ENCODE data around the gene DOCK4.
"Not testable (repeated sequence)": the region's sequence is repeated elsewhere in the genome, so short reads cannot be mapped to it uniquely, and the experiment has no call there.

DNA sequence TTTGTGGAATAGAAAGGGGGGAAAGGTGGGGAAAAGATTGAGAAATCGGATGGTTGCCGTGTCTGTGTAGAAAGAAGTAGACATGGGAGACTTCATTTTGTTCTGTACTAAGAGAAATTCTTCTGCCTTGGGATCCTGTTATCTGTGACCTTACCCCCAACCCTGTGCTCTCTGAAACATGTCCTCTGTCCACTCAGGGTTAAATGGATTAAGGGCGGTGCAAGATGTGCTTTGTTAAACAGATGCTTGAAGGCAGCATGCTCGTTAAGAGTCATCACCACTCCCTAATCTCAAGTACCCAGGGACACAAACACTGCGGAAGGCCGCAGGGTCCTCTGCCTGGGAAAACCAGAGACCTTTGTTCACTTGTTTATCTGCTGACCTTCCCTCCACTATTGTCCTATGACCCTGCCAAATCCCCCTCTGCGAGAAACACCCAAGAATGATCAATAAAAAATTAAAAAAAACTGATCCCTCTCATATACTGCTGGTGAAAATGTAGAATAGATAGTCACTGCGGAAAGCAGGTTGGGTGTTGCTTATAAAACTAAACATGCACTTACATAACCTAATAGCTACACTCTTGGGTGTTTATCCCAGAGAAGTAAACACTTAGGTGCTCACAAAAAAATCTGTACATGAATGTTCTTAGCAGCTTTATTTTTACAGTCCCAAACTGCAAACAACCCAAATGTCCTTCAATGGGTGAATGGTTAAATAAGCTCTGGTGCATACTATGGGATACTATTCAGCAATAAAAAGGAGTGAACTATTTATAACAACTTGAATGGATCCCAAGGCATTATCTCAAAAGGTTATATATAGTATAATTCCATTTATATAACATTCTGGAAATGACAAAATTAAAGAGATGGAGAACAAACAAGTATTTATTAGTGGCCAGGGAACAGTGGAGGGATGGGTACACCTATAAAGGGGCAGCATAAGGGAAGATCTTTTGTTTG, 77.5 kb downstream of the DOCK4 start:
- TF ChIP-seq, protein P1, sequence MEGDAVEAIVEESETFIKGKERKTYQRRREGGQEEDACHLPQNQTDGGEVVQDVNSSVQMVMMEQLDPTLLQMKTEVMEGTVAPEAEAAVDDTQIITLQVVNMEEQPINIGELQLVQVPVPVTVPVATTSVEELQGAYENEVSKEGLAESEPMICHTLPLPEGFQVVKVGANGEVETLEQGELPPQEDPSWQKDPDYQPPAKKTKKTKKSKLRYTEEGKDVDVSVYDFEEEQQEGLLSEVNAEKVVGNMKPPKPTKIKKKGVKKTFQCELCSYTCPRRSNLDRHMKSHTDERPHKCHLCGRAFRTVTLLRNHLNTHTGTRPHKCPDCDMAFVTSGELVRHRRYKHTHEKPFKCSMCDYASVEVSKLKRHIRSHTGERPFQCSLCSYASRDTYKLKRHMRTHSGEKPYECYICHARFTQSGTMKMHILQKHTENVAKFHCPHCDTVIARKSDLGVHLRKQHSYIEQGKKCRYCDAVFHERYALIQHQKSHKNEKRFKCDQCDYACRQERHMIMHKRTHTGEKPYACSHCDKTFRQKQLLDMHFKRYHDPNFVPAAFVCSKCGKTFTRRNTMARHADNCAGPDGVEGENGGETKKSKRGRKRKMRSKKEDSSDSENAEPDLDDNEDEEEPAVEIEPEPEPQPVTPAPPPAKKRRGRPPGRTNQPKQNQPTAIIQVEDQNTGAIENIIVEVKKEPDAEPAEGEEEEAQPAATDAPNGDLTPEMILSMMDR (IDR thresholded peaks at IDR 0.05) = not testable (repeated sequence)
- not testable (repeated sequence) for TF ChIP-seq POLR2A (IDR thresholded peaks at IDR 0.05)

Data from thyroid gland (tissue), 4 donors.